B cell (primary cell): ENCODE measurements around the gene PLCB3. TPM values are rescaled to one million over a fixed set of nuclear protein-coding genes. Genes with fewer than 3 reads are reported as not detected.

Experiments
- ATAC-seq: fragments of 200-7000 bp; cut with Tn5 transposase; one replicate; pipeline ENCODE4 v1.10.0; 2021; ENCODE audit warnings: low read depth, mild to moderate bottlenecking, moderate number of reproducible peaks, moderate library complexity
- CTCF ChIA-PET: fragments of 350-600 bp; sonication (Branson Sonifier 250); formaldehyde crosslinking; loops from one replicate; lab custom pipeline; 2021; ENCODE audit warnings: antibody characterized with exemption, inconsistent platforms; lab: Charles Lee
- POLR2A ChIA-PET: fragments of 350-600 bp; sonication (Branson Sonifier 250); formaldehyde crosslinking; loops from one replicate; lab custom pipeline; 2021; ENCODE audit warnings: antibody characterized with exemption; lab: Charles Lee
- DNase-seq: peaks from one replicate; pipeline ENCODE4 v3.0.0; 2013
- H2AFZ ChIP-seq: 2 replicates; pipeline ENCODE4 v1.6.1; 2012; ENCODE audit warnings: mild to moderate bottlenecking, low read depth, low read length; ENCODE audit not compliant: insufficient read depth, poor library complexity, severe bottlenecking
- H3K27ac ChIP-seq, 2 donors: 1 replicate in 1 of 2; 2 replicates in 1 of 2; pipeline ENCODE4 v1.5.1; 2012 to 2013; ENCODE audit warnings: low read length in 2 of 2, mild to moderate bottlenecking in 2 of 2, moderate library complexity in 1 of 2
- H3K27me3 ChIP-seq, 4 experiments: fragments of 200-600 bp in 1 of 4; sonication (generic) in 1 of 4; replicated peaks in 1 of 4; 1 replicate in 2 of 4; 2 replicates in 2 of 4; pipeline versions ENCODE4 v1.6.1 to v1.7.0; 2013 to 2016; ENCODE audit warnings: low read length in 3 of 4, mild to moderate bottlenecking in 2 of 4, mixed read lengths in 1 of 4, moderate library complexity in 1 of 4; ENCODE audit not compliant: insufficient read depth in 4 of 4, control insufficient read depth in 3 of 4; ENCODE audit errors: control extremely low read depth in 1 of 4
- H3K36me3 ChIP-seq, 2 experiments: replicated peaks in 1 of 2; 1 replicate in 1 of 2; 2 replicates in 1 of 2; pipeline versions ENCODE4 v1.6.1 to v1.7.1; 2013; ENCODE audit warnings: low read length in 1 of 2; ENCODE audit not compliant: insufficient read depth in 2 of 2, control insufficient read depth in 1 of 2; ENCODE audit errors: control extremely low read depth in 1 of 2, extremely low read depth in 1 of 2
- H3K4me1 ChIP-seq, 2 donors: fragments of 200-600 bp in 1 of 2; sonication (generic) in 1 of 2; 1 replicate in 1 of 2; 2 replicates in 1 of 2; pipeline versions ENCODE4 v1.5.1 to v1.6.1; 2013 to 2017; ENCODE audit warnings: low read length in 2 of 2; ENCODE audit not compliant: control insufficient read depth in 2 of 2, insufficient read depth in 2 of 2
- H3K4me2 ChIP-seq: replicated peaks from 2 replicates; pipeline ENCODE3; 2012; ENCODE audit warnings: mild to moderate bottlenecking, low read depth, low read length; ENCODE audit not compliant: poor library complexity, severe bottlenecking
- H3K4me3 ChIP-seq, 5 experiments: fragments of 200-600 bp in 1 of 5; sonication (generic) in 1 of 5; 1 replicate in 3 of 5; 2 replicates in 2 of 5; pipeline versions ENCODE4 v1.5.1 to v1.7.0; 2011 to 2016; ENCODE audit warnings: low read length in 4 of 5, mild to moderate bottlenecking in 4 of 5, low read depth in 2 of 5, control low read depth in 1 of 5, moderate library complexity in 1 of 5; ENCODE audit not compliant: insufficient read depth in 1 of 5; ENCODE audit errors: control extremely low read depth in 1 of 5, extremely low read depth in 1 of 5
- H3K79me2 ChIP-seq: fragments of 200-600 bp; sonication (generic); one replicate; pipeline ENCODE4 v1.6.0; 2016; ENCODE audit warnings: low read length; ENCODE audit not compliant: control insufficient read depth, insufficient read depth
- H3K9ac ChIP-seq: fragments of 200-600 bp; sonication (generic); 2 replicates; pipeline ENCODE4 v1.6.1; 2017; ENCODE audit warnings: mild to moderate bottlenecking, low read length, moderate library complexity
- H3K9me3 ChIP-seq, 3 donors: one replicate each; pipeline versions ENCODE4 v1.6.1 to v1.7.1; 2013; ENCODE audit warnings: low read length in 2 of 3; ENCODE audit not compliant: control insufficient read depth in 2 of 3, insufficient read depth in 1 of 3; ENCODE audit errors: control extremely low read depth in 1 of 3
- H4K20me1 ChIP-seq: 2 replicates; pipeline ENCODE4 v1.6.0; 2012; ENCODE audit warnings: mild to moderate bottlenecking, low read length; ENCODE audit not compliant: insufficient read depth, control insufficient read depth, poor library complexity, severe bottlenecking
- H3K27ac Mint-ChIP-seq: one replicate; pipeline ENCODE4 v1.8.0; 2021; ENCODE audit warnings: mixed read lengths
- H3K27me3 Mint-ChIP-seq: one replicate; pipeline ENCODE4 v1.8.0; 2021; ENCODE audit warnings: mixed read lengths
- H3K4me1 Mint-ChIP-seq: one replicate; pipeline ENCODE4 v1.8.0; 2021; ENCODE audit warnings: mixed read lengths
- H3K4me3 Mint-ChIP-seq: one replicate; pipeline ENCODE4 v1.8.0; 2021; ENCODE audit warnings: mixed read lengths
- H3K9me3 Mint-ChIP-seq: one replicate; pipeline ENCODE4 v1.8.0; 2022; ENCODE audit warnings: mixed read lengths; ENCODE audit not compliant: insufficient read depth
- CTCF ChIP-seq: fragments of 200-600 bp; IDR thresholded peaks from one replicate; pipeline ENCODE4 v1.8.0; 2022; ENCODE audit warnings: antibody characterized with exemption, mild to moderate bottlenecking
- EZH2 ChIP-seq: IDR thresholded peaks from 2 replicates; pipeline ENCODE4 v1.6.1; 2012; ENCODE audit warnings: borderline replicate concordance, low read depth, mild to moderate bottlenecking, moderate library complexity, low read length; ENCODE audit not compliant: insufficient read depth, poor library complexity, severe bottlenecking
- WGBS: methylation state at CpG from one replicate; pipeline ENCODE4 v1.1.5; 2013; ENCODE audit warnings: missing lambda C conversion rate; ENCODE audit not compliant: insufficient coverage; 5-methylcytosine and 5-hydroxymethylcytosine counted together
- intact Hi-C: fragments of 100-400 bp; cut with micrococcal nuclease; formaldehyde crosslinking; loops from one replicate; pipeline ENCODE4 v1.10.0; 2022
- polyA plus RNA-seq: library from polyadenylated mRNA; depleted of rRNA; stranded (reverse); fragments of >200 nt; gene quantifications from 2 replicates; pipeline ENCODE4 v1.2.3, GENCODE V29; 2012
- total RNA-seq, 2 donors: library from RNA; stranded (reverse); fragments of 120-200 nt in 1 of 2; gene quantifications; 1 replicate in 1 of 2; 2 replicates in 1 of 2; pipeline versions ENCODE4 v1.2.3 to v1.2.4, GENCODE V29; 2013 to 2022

Gene PLCB3
- total and polyA plus RNA-seq, 2 donors (not counting 1 experiment from before 2014, with no cell fraction given): 3.0 to 8.1 TPM

GRCh38 chr11:64305691-64306562 lies 54.6 kb downstream of the PLCB3 start:
- H3K9ac ChIP-seq: peak overlapping the region; percentile 84

More at GRCh38 chr11:64305691-64306562, 54.6 kb downstream of the PLCB3 start:
- H3K4me2 ChIP-seq: peak overlapping the region; percentile 76
- under 1% methylated on average over 59 of the region's 71 CpGs for WGBS
- Mint-ChIP-seq H3K9me3 (no peaks in the 10 kb centered on the region), H3K27ac (peak overlapping the region; percentile 95), H3K4me3 (peak overlapping the region; percentile 98), H3K4me1 (peaks cover 21% of the 10 kb centered on the region), H3K27me3 (peaks cover 2% of the 10 kb centered on the region)
- ATAC-seq (peak; percentile 17), DNase-seq (peak; percentile 84)
- peaks cover 0 to 9% of the 10 kb centered on the region in 2 experiments for H3K36me3 ChIP-seq
- TF ChIP-seq EZH2: no peak
- TF ChIP-seq CTCF: peak; percentile 39
- H3K27me3 ChIP-seq: peaks cover 0 to 18% (median 4%) of the 10 kb centered on the region in 4 experiments
- H3K4me3 ChIP-seq: peak overlapping the region; percentile 56 to 87 (median 79)
- H3K9me3 ChIP-seq: peaks cover 0 to 7% (median 0%) of the 10 kb centered on the region in 3 donors
- intact Hi-C loops: loop anchor here (1.0 to 10.0 kb wide), 8 partner anchors 11 to 471 kb away; partner anchors contain the start of genes CCDC88B, DNAJC4, FKBP2 and GPR137
- H4K20me1 ChIP-seq: peaks cover 19% of the 10 kb centered on the region
- POLR2A ChIA-PET: interaction anchor here (0.6 to 3.5 kb wide), 8 partner anchors 12 to 1698 kb away, joined by 3 to 21 read pairs (median 8); partner anchors contain the start of genes CCDC88B, FERMT3, FKBP2 and PRDX5
- H3K79me2 ChIP-seq: peaks cover 34% of the 10 kb centered on the region
- H2AFZ ChIP-seq: peak overlapping the region; percentile 77
- H3K27ac ChIP-seq: peak overlapping the region; percentile 54 to 66
- CTCF ChIA-PET: interaction anchor here (2.2 to 5.8 kb wide), 8 partner anchors 11 to 101 kb away, joined by 6 to 243 read pairs (median 29); partner anchors contain the start of genes CCDC88B, FERMT3, PPP1R14B and PRDX5
- peaks cover 12 to 33% of the 10 kb centered on the region in 2 donors for H3K4me1 ChIP-seq
